NCI-H1694 (cell line): ENCODE results near the gene RBM45.

Source experiments
- DNase-seq: peaks from one replicate; lab custom pipeline; 2025; lab: John Stamatoyannopoulos, UW

The RBM45 gene

DNA sequence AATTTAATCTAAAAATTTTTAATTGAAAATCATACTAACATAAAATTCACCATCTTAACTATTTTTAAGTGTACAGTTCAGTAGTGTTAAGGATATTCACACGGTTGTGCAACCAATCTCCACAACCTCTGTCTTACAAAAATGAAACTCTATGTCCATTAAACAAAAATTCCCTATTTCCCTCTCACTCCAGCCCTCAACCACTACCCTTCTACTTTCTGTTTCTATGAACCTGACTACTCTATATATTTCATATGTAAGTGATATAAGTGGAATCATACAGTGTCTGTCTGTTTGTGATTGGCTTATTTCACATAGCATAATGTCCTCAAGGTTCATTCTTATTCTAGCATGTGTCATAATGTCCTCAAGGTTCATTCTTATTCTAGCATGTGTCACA lies 47.7 kb downstream of the RBM45 start:
- DNase-seq = no peak

- DNase-seq = no peak
These were observed 48.4 kb downstream of the RBM45 start for GRCh38 chr2:178160601-178161000.

GRCh38 chr2:178163395-178163794 lies 51.2 kb downstream of the RBM45 start:
- no peak for DNase-seq

DNA sequence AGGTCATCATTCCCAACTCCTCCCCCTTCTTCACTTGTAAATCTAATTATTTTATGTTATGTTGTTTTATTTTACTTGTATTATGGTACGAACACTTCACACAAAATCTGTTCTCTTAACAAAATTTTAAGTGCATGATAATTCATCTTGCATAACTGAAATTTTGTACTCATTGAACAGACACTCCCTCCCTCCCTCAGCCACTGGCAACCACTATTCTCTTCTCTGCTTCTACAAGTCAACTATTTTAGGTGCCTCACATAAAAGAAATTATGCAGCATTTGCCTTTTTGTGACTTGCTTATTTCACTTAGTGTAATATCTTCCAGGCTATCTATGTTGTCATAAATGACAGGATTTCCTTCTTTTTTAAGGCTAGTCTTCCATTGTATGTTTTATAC lies 51.7 kb downstream of the RBM45 start:
- DNase-seq = no peak

- no peak for DNase-seq
These were observed 61.4 kb downstream of the RBM45 start for GRCh38 chr2:178173657-178174056.

GRCh38 chr2:178177066-178177679 lies 64.9 kb downstream of the RBM45 start:
- DNase-seq = no peak
